DOHH2 (cell line): ENCODE results near the gene NUBP2.
"Not testable (repeated sequence)": the region's sequence is repeated elsewhere in the genome, so short reads cannot be mapped to it uniquely, and the experiment has no call there.

ENCODE experiments used
- H3F3A ChIP-seq: fragments of 200-600 bp; sonication (generic), shearing (Covaris generic); 2 replicates; pipeline ENCODE4 v1.6.0; 2016; ENCODE audit warnings: antibody characterized with exemption, mild to moderate bottlenecking; ENCODE audit not compliant: control insufficient read depth, insufficient read depth
- H3K27ac ChIP-seq: fragments of 200-600 bp; sonication (generic); 2 replicates; pipeline ENCODE4 v1.5.1; 2014; ENCODE audit warnings: low read depth, mild to moderate bottlenecking, low read length, moderate library complexity
- H3K27me3 ChIP-seq: fragments of 200-600 bp; sonication (generic); 2 replicates; pipeline ENCODE4 v1.6.1; 2014; ENCODE audit warnings: mild to moderate bottlenecking, low read length, mixed read lengths; ENCODE audit not compliant: control insufficient read depth
- H3K36me3 ChIP-seq: fragments of 200-600 bp; sonication (generic); 2 replicates; pipeline ENCODE4 v1.6.1; 2014; ENCODE audit warnings: mild to moderate bottlenecking, low read length, moderate library complexity, mixed read lengths; ENCODE audit not compliant: control insufficient read depth
- H3K4me1 ChIP-seq: fragments of 200-600 bp; sonication (generic); 2 replicates; pipeline ENCODE4 v1.6.1; 2014; ENCODE audit warnings: mild to moderate bottlenecking, low read length, mixed read lengths; ENCODE audit not compliant: control insufficient read depth
- H3K4me2 ChIP-seq: fragments of 200-600 bp; sonication (generic); 2 replicates; pipeline ENCODE4 v1.6.0; 2014; ENCODE audit warnings: mild to moderate bottlenecking, low read length, moderate library complexity
- H3K4me3 ChIP-seq: fragments of 200-600 bp; sonication (generic); 2 replicates; pipeline ENCODE4 v1.5.1; 2014; ENCODE audit warnings: mild to moderate bottlenecking, low read length, mixed read lengths
- H3K79me2 ChIP-seq: fragments of 200-600 bp; sonication (generic); 2 replicates; pipeline ENCODE4 v1.6.1; 2014; ENCODE audit warnings: mild to moderate bottlenecking, low read length, mixed read lengths; ENCODE audit not compliant: control insufficient read depth
- H3K9me2 ChIP-seq: fragments of 200-600 bp; sonication (generic); replicated peaks from 2 replicates; pipeline ENCODE4 v1.6.1; 2014; ENCODE audit warnings: mild to moderate bottlenecking, low read length, mixed read lengths; ENCODE audit not compliant: control insufficient read depth
- H3K9me3 ChIP-seq: fragments of 200-600 bp; sonication (generic); 2 replicates; pipeline ENCODE4 v1.6.1; 2014; ENCODE audit warnings: antibody characterized with exemption, low read length, mixed read lengths; ENCODE audit not compliant: control insufficient read depth, insufficient read depth
- H4K20me1 ChIP-seq: fragments of 200-600 bp; sonication (generic); 2 replicates; pipeline ENCODE4 v1.6.0; 2014; ENCODE audit warnings: low read depth, mild to moderate bottlenecking, antibody characterized with exemption, low read length, moderate library complexity; ENCODE audit not compliant: control insufficient read depth, insufficient read depth
- EZH2phosphoT487 ChIP-seq: fragments of 200-600 bp; sonication (generic); IDR thresholded peaks from 2 replicates; pipeline ENCODE4 v1.6.1; 2017; ENCODE audit warnings: borderline replicate concordance, mild to moderate bottlenecking, antibody characterized with exemption, low read length, moderate library complexity, mixed read lengths
- TF ChIP-seq, protein P1 (sequence below): fragments of 200-600 bp; sonication (generic); IDR thresholded peaks from one replicate; pipeline ENCODE4 v1.5.1; 2014; ENCODE audit warnings: antibody characterized with exemption, mild to moderate bottlenecking, low read depth, low read length; ENCODE audit not compliant: poor library complexity, severe bottlenecking

NUBP2 gene

DNA sequence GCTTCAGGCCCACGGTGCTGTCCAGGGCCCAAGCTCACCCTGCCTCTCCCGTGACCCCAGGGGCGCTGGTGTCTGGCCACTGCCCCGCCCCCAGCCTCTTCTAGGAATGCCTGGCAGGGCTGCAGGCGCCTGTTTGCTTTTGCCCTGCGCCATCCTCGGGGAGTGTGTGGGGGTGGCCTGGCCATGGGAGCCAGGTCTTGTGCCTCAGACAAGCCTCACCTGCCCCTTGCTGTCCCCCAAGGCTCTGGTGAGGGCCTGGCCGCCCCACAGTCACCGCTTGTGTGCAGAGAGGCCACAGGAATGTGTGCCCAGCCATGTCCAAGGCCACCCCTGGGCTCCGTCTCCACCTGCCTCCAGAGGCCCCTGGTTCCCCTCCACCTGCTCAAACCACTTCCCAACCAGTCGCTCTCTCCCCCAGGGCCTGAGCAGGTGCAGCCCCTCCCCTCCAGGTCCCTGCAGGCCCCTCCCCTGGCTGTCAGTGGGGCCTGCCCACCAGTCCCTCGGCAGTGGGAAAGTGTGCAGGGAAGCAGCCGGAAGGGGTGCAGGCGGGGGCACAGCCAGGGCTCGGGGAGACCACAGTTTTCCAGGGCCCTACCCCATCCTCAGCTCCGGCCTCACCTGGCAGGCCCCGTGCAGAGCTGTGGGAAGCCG, 11.6 kb downstream of the NUBP2 start:
- no peak overlapping the region for H3K4me2 ChIP-seq
- no peaks in the 10 kb centered on the region for H4K20me1 ChIP-seq
- peaks cover 5% of the 10 kb centered on the region; the same call in 1 of the 2 replicates for H3K9me3 ChIP-seq
- no peaks in the 10 kb centered on the region for H3F3A ChIP-seq
- no peaks in the 10 kb centered on the region; the same call in 1 of the 2 replicates for H3K36me3 ChIP-seq
- no peaks in the 10 kb centered on the region for H3K9me2 ChIP-seq
- H3K27me3 ChIP-seq = no peaks in the 10 kb centered on the region
- H3K4me3 ChIP-seq = no peak overlapping the region
- TF ChIP-seq, protein P1, sequence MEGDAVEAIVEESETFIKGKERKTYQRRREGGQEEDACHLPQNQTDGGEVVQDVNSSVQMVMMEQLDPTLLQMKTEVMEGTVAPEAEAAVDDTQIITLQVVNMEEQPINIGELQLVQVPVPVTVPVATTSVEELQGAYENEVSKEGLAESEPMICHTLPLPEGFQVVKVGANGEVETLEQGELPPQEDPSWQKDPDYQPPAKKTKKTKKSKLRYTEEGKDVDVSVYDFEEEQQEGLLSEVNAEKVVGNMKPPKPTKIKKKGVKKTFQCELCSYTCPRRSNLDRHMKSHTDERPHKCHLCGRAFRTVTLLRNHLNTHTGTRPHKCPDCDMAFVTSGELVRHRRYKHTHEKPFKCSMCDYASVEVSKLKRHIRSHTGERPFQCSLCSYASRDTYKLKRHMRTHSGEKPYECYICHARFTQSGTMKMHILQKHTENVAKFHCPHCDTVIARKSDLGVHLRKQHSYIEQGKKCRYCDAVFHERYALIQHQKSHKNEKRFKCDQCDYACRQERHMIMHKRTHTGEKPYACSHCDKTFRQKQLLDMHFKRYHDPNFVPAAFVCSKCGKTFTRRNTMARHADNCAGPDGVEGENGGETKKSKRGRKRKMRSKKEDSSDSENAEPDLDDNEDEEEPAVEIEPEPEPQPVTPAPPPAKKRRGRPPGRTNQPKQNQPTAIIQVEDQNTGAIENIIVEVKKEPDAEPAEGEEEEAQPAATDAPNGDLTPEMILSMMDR = no peak
- no peak for TF ChIP-seq EZH2phosphoT487
- no peak overlapping the region for H3K27ac ChIP-seq
- no peaks in the 10 kb centered on the region for H3K4me1 ChIP-seq
- H3K79me2 ChIP-seq = no peaks in the 10 kb centered on the region

- Histone ChIP-seq H3K27ac (no peak overlapping the region), H3K27me3 (no peaks in the 10 kb centered on the region), H3K4me3 (no peak overlapping the region), H3K4me2 (no peak overlapping the region), H3K9me2 (no peaks in the 10 kb centered on the region), H3F3A (no peaks in the 10 kb centered on the region), H3K79me2 (no peaks in the 10 kb centered on the region), H3K36me3 (no peaks in the 10 kb centered on the region), H4K20me1 (no peaks in the 10 kb centered on the region), H3K4me1 (no peaks in the 10 kb centered on the region), H3K9me3 (peaks cover 5% of the 10 kb centered on the region; the same call in 1 of the 2 replicates)
- no peak for TF ChIP-seq EZH2phosphoT487
- TF ChIP-seq, protein P1 = no peak
Measured at GRCh38 chr16:1794908-1795666, 12.3 kb downstream of the NUBP2 start.

DNA sequence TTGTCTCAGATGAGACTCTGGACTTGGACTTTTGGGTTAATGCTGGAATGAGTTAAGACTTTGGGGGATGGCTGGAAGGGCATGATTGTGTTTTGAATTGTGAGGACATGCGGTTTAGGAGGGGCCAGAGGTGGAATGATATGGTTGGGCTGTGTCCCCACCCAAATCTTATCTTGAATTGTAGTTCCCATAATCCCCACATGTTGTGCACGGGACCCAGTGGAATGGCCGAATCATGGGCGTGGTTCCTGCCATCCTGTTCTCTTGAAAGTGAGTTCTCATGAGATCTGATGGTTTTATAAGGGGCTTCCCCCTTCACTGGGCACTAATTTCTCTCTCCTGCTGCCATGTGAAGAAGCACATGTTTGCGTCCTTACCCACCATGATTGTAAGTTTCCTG, 16.5 kb downstream of the NUBP2 start:
- not testable (repeated sequence) for H3K9me3 ChIP-seq, H3K27ac ChIP-seq, H3K36me3 ChIP-seq, H3F3A ChIP-seq, H3K9me2 ChIP-seq, H3K4me3 ChIP-seq, H3K4me1 ChIP-seq, H3K27me3 ChIP-seq, H3K4me2 ChIP-seq, H4K20me1 ChIP-seq, H3K79me2 ChIP-seq

DNA sequence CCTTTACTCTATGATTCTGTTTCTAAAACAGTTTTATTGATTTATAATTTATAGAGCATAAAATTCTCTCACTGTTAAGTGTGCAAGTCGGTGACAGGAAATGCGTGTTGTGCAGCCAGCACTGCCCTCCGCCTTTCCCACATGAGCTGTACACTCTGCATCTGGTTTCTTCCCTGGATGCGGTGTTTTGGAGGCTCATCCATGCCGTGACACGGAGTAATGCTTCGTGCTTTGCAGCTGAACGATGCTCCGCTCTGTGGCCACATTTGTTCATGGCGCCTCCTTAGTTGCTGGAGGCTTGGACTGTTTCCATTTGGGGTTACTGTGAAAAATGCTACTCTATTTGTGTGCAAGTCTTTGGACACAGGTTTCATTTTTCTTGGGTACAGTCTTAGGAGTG, 17.9 kb downstream of the NUBP2 start:
- Histone ChIP-seq H3K79me2 (no peaks in the 10 kb centered on the region), H3K9me2 (no peaks in the 10 kb centered on the region), H3K4me3 (no peak overlapping the region), H3K27me3 (no peaks in the 10 kb centered on the region), H3K36me3 (no peaks in the 10 kb centered on the region), H4K20me1 (no peaks in the 10 kb centered on the region), H3K9me3 (peaks cover 5% of the 10 kb centered on the region; the same call in 1 of the 2 replicates), H3K4me2 (no peak overlapping the region), H3K4me1 (no peaks in the 10 kb centered on the region), H3K27ac (no peak overlapping the region), H3F3A (no peaks in the 10 kb centered on the region)
- TF ChIP-seq, protein P1 = no peak
- TF ChIP-seq EZH2phosphoT487 = no peak
